CD4-positive, alpha-beta memory T cell (primary cell): ENCODE measurements around the gene OR10H2. TPM values are rescaled to one million over a fixed set of nuclear protein-coding genes. Genes with fewer than 3 reads are reported as not detected.

Experiments
- CTCF ChIA-PET: fragments of 350-600 bp; sonication (Branson Sonifier 250); formaldehyde crosslinking; loops from one replicate; lab custom pipeline; 2021; ENCODE audit warnings: inconsistent platforms; ENCODE audit not compliant: partially characterized antibody; lab: Charles Lee
- POLR2A ChIA-PET: fragments of 350-600 bp; sonication (Branson Sonifier 250); formaldehyde crosslinking; loops from one replicate; lab custom pipeline; 2021; ENCODE audit not compliant: partially characterized antibody; lab: Charles Lee
- DNase-seq, 5 donors: peaks; one replicate each; pipeline versions ENCODE4 v3.0.0 to v3.0.0-alpha.2; 2020 to 2022; ENCODE audit warnings: mixed read lengths in 1 of 5
- H3K27ac ChIP-seq: one replicate; pipeline ENCODE4 v1.7.0; 2013; ENCODE audit warnings: low read depth, low read length
- H3K27me3 ChIP-seq: 2 replicates; pipeline ENCODE4 v1.7.0; 2013; ENCODE audit warnings: mild to moderate bottlenecking, low read length, moderate library complexity; ENCODE audit not compliant: insufficient read depth
- H3K36me3 ChIP-seq: 2 replicates; pipeline ENCODE4 v1.7.0; 2013; ENCODE audit warnings: mild to moderate bottlenecking, low read length, moderate library complexity; ENCODE audit not compliant: insufficient read depth
- H3K4me1 ChIP-seq: 2 replicates; pipeline ENCODE4 v1.7.0; 2013; ENCODE audit warnings: mild to moderate bottlenecking, low read length, moderate library complexity; ENCODE audit not compliant: insufficient read depth
- H3K4me3 ChIP-seq, 2 donors: one replicate each; pipeline ENCODE4 v1.7.0; 2013; ENCODE audit warnings: low read length in 2 of 2, mild to moderate bottlenecking in 1 of 2
- H3K9me3 ChIP-seq, 2 donors: one replicate each; pipeline ENCODE4 v1.7.0; 2013; ENCODE audit warnings: low read length in 2 of 2, control low read depth in 1 of 2; ENCODE audit not compliant: control insufficient read depth in 1 of 2
- H3K27ac Mint-ChIP-seq, 7 donors: one replicate each; pipeline ENCODE4 v1.8.0; 2020 to 2021; ENCODE audit warnings: mixed read lengths in 7 of 7, mild to moderate bottlenecking in 6 of 7, inconsistent platforms in 3 of 7, moderate library complexity in 3 of 7
- H3K27me3 Mint-ChIP-seq, 2 donors: one replicate each; pipeline ENCODE4 v1.8.0; 2020 to 2021; ENCODE audit warnings: mixed read lengths in 2 of 2
- H3K36me3 Mint-ChIP-seq, 2 donors: one replicate each; pipeline ENCODE4 v1.8.0; 2020 to 2021; ENCODE audit warnings: mixed read lengths in 2 of 2, inconsistent platforms in 1 of 2, mild to moderate bottlenecking in 1 of 2
- H3K4me1 Mint-ChIP-seq, 4 donors: one replicate each; pipeline ENCODE4 v1.8.0; 2020 to 2021; ENCODE audit warnings: mixed read lengths in 4 of 4, mild to moderate bottlenecking in 1 of 4
- H3K4me3 Mint-ChIP-seq, 8 donors: one replicate each; pipeline ENCODE4 v1.8.0; 2020 to 2021; ENCODE audit warnings: mixed read lengths in 8 of 8, mild to moderate bottlenecking in 7 of 8, moderate library complexity in 6 of 8, inconsistent platforms in 3 of 8
- H3K9me3 Mint-ChIP-seq, 8 donors: one replicate each; pipeline ENCODE4 v1.8.0; 2020 to 2021; ENCODE audit warnings: mixed read lengths in 8 of 8, mild to moderate bottlenecking in 5 of 8, inconsistent platforms in 3 of 8, moderate library complexity in 1 of 8
- intact Hi-C: fragments of 100-400 bp; cut with micrococcal nuclease; formaldehyde crosslinking; loops from one replicate; pipeline ENCODE4 v1.15.1; 2023
- polyA plus RNA-seq, 2 donors: library from polyadenylated mRNA; unstranded; fragments of 300-500 nt; fragmentation: Illumina TruSeq; gene quantifications; one replicate each; pipeline ENCODE4 v1.2.3, GENCODE V29; 2021
- total RNA-seq, 2 experiments: library from RNA; stranded (reverse); gene quantifications; one replicate each; pipeline ENCODE4 v1.2.3, GENCODE V29; 2021

The OR10H2 gene
- total and polyA plus RNA-seq, 4 experiments from 2014 or later: not detected

GRCh38 chr19:15701757-15702533 is 25.9 kb upstream of the OR10H2 start:
- H3K9me3 ChIP-seq: no peaks in the 10 kb centered on the region
- H3K27me3 ChIP-seq: peaks cover 3% of the 10 kb centered on the region
- no peak overlapping the region for H3K4me3 ChIP-seq
- POLR2A ChIA-PET: no interaction called here
- CTCF ChIA-PET: no interaction called here
- H3K27ac ChIP-seq: no peak overlapping the region
- Mint-ChIP-seq H3K36me3 (no peaks in the 10 kb centered on the region), H3K27ac (no peak overlapping the region), H3K4me1 (no peaks in the 10 kb centered on the region), H3K4me3 (no peak overlapping the region), H3K27me3 (peaks cover 20 to 35% of the 10 kb centered on the region in 2 donors), H3K9me3 (peaks cover 0 to 8% (median 6%) of the 10 kb centered on the region in 8 donors)
- H3K4me1 ChIP-seq: no peaks in the 10 kb centered on the region
- H3K36me3 ChIP-seq: no peaks in the 10 kb centered on the region
- intact Hi-C loops: no loop called here
- DNase-seq: no peak

DNA sequence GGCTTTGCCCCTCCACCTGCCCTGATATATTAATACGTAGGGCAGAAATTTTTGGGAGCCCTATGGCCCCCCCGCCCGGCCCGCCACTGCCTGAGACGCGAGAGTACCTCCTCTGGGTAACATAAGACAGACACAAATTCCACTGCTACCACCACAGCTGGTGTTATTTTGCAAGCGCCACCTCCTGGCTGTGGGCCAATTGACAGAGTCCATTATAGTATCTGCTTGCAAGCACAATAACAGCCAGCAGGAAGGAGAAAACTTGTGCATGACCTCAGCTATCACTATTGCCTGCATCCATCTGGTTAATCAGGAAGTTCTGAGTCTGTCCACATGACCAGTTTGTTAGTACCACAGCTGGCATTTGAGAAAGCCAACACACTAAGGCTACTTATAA is 25.3 kb upstream of the OR10H2 start:
- Histone ChIP-seq H3K36me3 (no peaks in the 10 kb centered on the region), H3K4me1 (no peaks in the 10 kb centered on the region), H3K27me3 (peaks cover 3% of the 10 kb centered on the region), H3K4me3 (no peak overlapping the region), H3K27ac (no peak overlapping the region), H3K9me3 (no peaks in the 10 kb centered on the region)
- peaks cover 0 to 9% (median 6%) of the 10 kb centered on the region in 8 donors for H3K9me3 Mint-ChIP-seq
- intact Hi-C loops: no loop called here
- H3K4me1 Mint-ChIP-seq: no peaks in the 10 kb centered on the region
- no peak overlapping the region for H3K27ac Mint-ChIP-seq
- POLR2A ChIA-PET: no interaction called here
- peak in 2 of 5 donors; percentile 4 to 5 for DNase-seq
- CTCF ChIA-PET: no interaction called here
- no peak overlapping the region for H3K4me3 Mint-ChIP-seq
- no peaks in the 10 kb centered on the region for H3K36me3 Mint-ChIP-seq
- H3K27me3 Mint-ChIP-seq: peaks cover 20 to 35% of the 10 kb centered on the region in 2 donors

GRCh38 chr19:15714638-15715037 is 13.2 kb upstream of the OR10H2 start:
- no peak overlapping the region for H3K27ac Mint-ChIP-seq

DNA sequence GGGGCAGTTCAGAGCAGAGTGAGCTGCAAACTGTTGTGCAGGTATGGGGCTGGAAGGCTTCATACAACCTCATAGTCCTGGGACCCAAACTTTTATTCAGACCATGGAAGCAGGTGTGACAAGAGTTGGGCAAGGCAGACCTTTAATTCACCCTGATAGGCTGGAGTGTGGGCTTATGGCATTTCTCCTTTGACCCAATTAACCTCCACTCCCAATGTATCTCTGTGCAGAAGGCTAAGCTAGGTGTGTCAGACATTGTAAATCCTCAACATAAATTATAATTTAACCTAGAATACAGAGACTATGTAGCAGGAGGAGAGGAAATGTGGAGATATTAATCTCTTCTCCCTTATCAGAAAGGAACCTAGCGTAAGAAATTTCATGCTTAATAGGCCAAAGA is 12.2 kb upstream of the OR10H2 start:
- Mint-ChIP-seq H3K9me3 (peaks cover 0 to 3% (median 0%) of the 10 kb centered on the region in 8 donors), H3K27ac (no peak overlapping the region), H3K27me3 (peaks cover 9 to 16% of the 10 kb centered on the region in 2 donors), H3K36me3 (no peaks in the 10 kb centered on the region), H3K4me3 (no peak overlapping the region), H3K4me1 (peaks cover 0 to 1% (median 0%) of the 10 kb centered on the region in 4 donors)
- no peaks in the 10 kb centered on the region for H3K4me1 ChIP-seq
- no peaks in the 10 kb centered on the region for H3K36me3 ChIP-seq
- intact Hi-C loops: no loop called here
- no peak for DNase-seq
- ChIA-PET CTCF (no interaction called here), POLR2A (no interaction called here)
- no peaks in the 10 kb centered on the region for H3K27me3 ChIP-seq
- H3K4me3 ChIP-seq: no peak overlapping the region
- H3K27ac ChIP-seq: no peak overlapping the region
- no peaks in the 10 kb centered on the region for H3K9me3 ChIP-seq

More at GRCh38 chr19:15714638-15715037, 13.2 kb upstream of the OR10H2 start:
- no peaks in the 10 kb centered on the region for H3K4me1 ChIP-seq
- POLR2A ChIA-PET: no interaction called here
- intact Hi-C loops: no loop called here
- Mint-ChIP-seq H3K9me3 (peaks cover 0 to 3% (median 0%) of the 10 kb centered on the region in 8 donors), H3K36me3 (no peaks in the 10 kb centered on the region), H3K4me1 (peaks cover 0 to 1% (median 0%) of the 10 kb centered on the region in 4 donors), H3K4me3 (no peak overlapping the region), H3K27me3 (peaks cover 7 to 16% of the 10 kb centered on the region in 2 donors)
- no peak overlapping the region for H3K27ac ChIP-seq
- no peaks in the 10 kb centered on the region for H3K9me3 ChIP-seq
- H3K27me3 ChIP-seq: no peaks in the 10 kb centered on the region
- no peak for DNase-seq
- no peaks in the 10 kb centered on the region for H3K36me3 ChIP-seq
- H3K4me3 ChIP-seq: no peak overlapping the region
- CTCF ChIA-PET: no interaction called here

GRCh38 chr19:15717809-15718208 is 10.0 kb upstream of the OR10H2 start:
- ChIA-PET POLR2A (no interaction called here), CTCF (no interaction called here)
- Histone ChIP-seq H3K27ac (no peak overlapping the region), H3K9me3 (no peaks in the 10 kb centered on the region), H3K36me3 (no peaks in the 10 kb centered on the region), H3K27me3 (no peaks in the 10 kb centered on the region), H3K4me3 (no peak overlapping the region), H3K4me1 (no peaks in the 10 kb centered on the region)
- Mint-ChIP-seq H3K27me3 (peaks cover 14 to 27% of the 10 kb centered on the region in 2 donors), H3K27ac (no peak overlapping the region), H3K4me1 (peaks cover 0 to 1% (median 0%) of the 10 kb centered on the region in 4 donors), H3K4me3 (no peak overlapping the region), H3K36me3 (no peaks in the 10 kb centered on the region), H3K9me3 (peaks cover 0 to 4% (median 0%) of the 10 kb centered on the region in 8 donors)
- DNase-seq: no peak
- intact Hi-C loops: no loop called here

DNA sequence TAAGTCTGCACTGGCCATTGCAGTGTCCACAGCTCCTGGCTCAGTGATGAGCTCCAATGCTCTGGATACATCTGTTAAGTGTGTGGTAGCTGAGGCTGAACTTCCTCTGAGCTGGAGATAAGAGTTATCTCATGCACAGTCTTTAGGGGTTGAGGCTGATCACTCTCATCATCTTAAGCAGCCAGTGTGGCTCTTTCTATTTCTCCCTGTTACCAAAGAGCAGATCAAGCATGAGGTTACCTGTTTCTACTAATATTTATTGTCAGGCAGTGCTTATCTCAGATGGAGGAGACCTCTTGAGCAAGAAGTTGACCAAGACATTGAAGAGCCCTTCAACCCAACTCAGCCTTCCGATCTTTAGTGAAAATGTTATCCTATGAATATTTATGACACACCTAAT is 6.6 kb upstream of the OR10H2 start:
- H3K4me1 ChIP-seq: no peaks in the 10 kb centered on the region
- H3K27me3 Mint-ChIP-seq: peaks cover 27 to 34% of the 10 kb centered on the region in 2 donors

DNA sequence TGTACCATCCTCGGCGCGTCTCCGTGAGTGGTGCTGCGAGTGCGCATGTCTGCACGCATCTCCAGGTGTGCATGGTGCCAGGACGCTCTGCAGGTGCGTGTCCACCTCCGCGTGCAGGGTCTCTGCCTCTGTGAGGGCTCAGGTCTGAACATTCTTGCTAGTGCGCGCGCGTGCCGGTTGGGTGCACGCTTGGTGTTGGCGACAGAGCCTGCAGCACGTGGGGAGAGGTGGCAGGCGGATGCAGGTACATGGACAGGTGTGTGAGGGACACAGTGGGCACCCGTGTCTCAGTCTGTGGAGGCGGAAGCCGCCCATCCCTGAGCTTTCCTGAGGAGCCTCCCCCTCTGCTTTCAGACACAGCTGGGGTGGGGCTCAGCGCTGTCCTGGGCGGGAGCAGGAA is 4.9 kb upstream of the OR10H2 start:
- Mint-ChIP-seq H3K27me3 (peaks cover 35 to 40% of the 10 kb centered on the region in 2 donors), H3K4me1 (peaks cover 0 to 3% (median 2%) of the 10 kb centered on the region in 4 donors)
- intact Hi-C loops: no loop called here

More for the DNA sequence above, 6.6 kb upstream of the OR10H2 start:
- H3K9me3 Mint-ChIP-seq: peaks cover 0 to 4% (median 0%) of the 10 kb centered on the region in 8 donors
- H3K4me3 Mint-ChIP-seq: no peak overlapping the region
- H3K27ac Mint-ChIP-seq: peak overlapping the region in 1 of 7 donors; percentile 2
- no peaks in the 10 kb centered on the region for H3K36me3 ChIP-seq
- H3K4me1 Mint-ChIP-seq: peaks cover 0 to 2% (median 0%) of the 10 kb centered on the region in 4 donors
- H3K27me3 ChIP-seq: no peaks in the 10 kb centered on the region
- intact Hi-C loops: no loop called here
- DNase-seq: no peak
- no peaks in the 10 kb centered on the region for H3K36me3 Mint-ChIP-seq
- H3K27ac ChIP-seq: no peak overlapping the region
- no peaks in the 10 kb centered on the region for H3K9me3 ChIP-seq
- no peak overlapping the region for H3K4me3 ChIP-seq
- POLR2A ChIA-PET: no interaction called here
- CTCF ChIA-PET: no interaction called here

More for the DNA sequence above, 4.9 kb upstream of the OR10H2 start:
- Histone ChIP-seq H3K36me3 (no peaks in the 10 kb centered on the region), H3K9me3 (no peaks in the 10 kb centered on the region), H3K27me3 (no peaks in the 10 kb centered on the region), H3K4me1 (no peaks in the 10 kb centered on the region), H3K27ac (no peak overlapping the region), H3K4me3 (no peak overlapping the region)
- Mint-ChIP-seq H3K27ac (no peak overlapping the region), H3K4me3 (no peak overlapping the region), H3K36me3 (no peaks in the 10 kb centered on the region), H3K9me3 (peaks cover 0 to 4% (median 0%) of the 10 kb centered on the region in 8 donors)
- ChIA-PET CTCF (no interaction called here), POLR2A (no interaction called here)
- DNase-seq: no peak
